ENCODE measurements around the gene UBE2F. TPM values are rescaled to one million over a fixed set of nuclear protein-coding genes. Genes with fewer than 3 reads are reported as not detected.

UBE2F gene
- total RNA-seq, 2 experiments from 2014 or later: 19.9 to 27.1 TPM

DNA sequence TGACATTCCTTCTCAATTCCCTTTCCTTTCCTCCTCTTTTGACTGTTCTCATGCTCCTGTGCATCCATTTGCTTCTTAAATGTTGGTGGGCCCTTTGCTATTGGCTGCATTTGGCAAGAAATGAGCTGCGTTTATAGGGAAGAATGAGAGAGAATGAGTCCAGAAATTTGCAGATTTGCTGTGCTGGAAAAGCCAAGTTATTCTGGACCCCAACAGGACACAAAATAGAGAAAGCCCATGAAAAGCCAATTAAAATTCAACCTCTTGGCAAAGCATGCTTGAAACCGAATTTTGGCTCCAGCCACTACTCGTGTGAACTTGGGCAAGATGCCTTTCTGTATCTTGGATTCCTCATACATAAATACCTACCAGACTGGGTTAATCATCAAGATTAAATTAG is 92.7 kb downstream of the UBE2F start:
- TSS peak; percentile 92 for BruUV-seq (replicated peaks)
- H3K4me1 ChIP-seq (ENCODE audit: insufficient read depth, low read length, poor library complexity, severe bottlenecking): peaks cover 31% of the 10 kb centered on the region
- no peak overlapping the region for H3K27ac ChIP-seq (ENCODE audit: low read depth, low read length, poor library complexity, severe bottlenecking)
- no peak for DNase-seq (ENCODE audit: low spot score)
- no peaks in the 10 kb centered on the region for H3K9me3 ChIP-seq (ENCODE audit: low read length)
- ChIA-PET POLR2A (interaction anchor here (0.6 kb wide), 1 partner anchor 41 kb away, joined by 3 read pairs; the partner anchor contains the start of gene ESPNL), CTCF (ENCODE audit: unreplicated experiment) (no interaction called here)
- intact Hi-C loops (cut with micrococcal nuclease; ENCODE audit: unreplicated experiment): no loop called here
- H3K4me2 ChIP-seq (ENCODE audit: low read length): peak overlapping the region; percentile 88
- H2AFZ ChIP-seq (ENCODE audit: low read length): no peak overlapping the region
- peaks cover 14% of the 10 kb centered on the region; the same call in 1 of the 2 replicates for H3K79me2 ChIP-seq (ENCODE audit: insufficient read depth, low read depth, low read length)
- H3K4me3 ChIP-seq (ENCODE audit: low read depth, low read length, poor library complexity, severe bottlenecking): peak overlapping the region; percentile 79
- TF ChIP-seq EZH2phosphoT487 (IDR thresholded peaks at IDR 0.05; ENCODE audit: borderline replicate concordance, low read depth, low read length): no peak
- TF ChIP-seq, protein P1, sequence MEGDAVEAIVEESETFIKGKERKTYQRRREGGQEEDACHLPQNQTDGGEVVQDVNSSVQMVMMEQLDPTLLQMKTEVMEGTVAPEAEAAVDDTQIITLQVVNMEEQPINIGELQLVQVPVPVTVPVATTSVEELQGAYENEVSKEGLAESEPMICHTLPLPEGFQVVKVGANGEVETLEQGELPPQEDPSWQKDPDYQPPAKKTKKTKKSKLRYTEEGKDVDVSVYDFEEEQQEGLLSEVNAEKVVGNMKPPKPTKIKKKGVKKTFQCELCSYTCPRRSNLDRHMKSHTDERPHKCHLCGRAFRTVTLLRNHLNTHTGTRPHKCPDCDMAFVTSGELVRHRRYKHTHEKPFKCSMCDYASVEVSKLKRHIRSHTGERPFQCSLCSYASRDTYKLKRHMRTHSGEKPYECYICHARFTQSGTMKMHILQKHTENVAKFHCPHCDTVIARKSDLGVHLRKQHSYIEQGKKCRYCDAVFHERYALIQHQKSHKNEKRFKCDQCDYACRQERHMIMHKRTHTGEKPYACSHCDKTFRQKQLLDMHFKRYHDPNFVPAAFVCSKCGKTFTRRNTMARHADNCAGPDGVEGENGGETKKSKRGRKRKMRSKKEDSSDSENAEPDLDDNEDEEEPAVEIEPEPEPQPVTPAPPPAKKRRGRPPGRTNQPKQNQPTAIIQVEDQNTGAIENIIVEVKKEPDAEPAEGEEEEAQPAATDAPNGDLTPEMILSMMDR (conservative IDR thresholded peaks at IDR 0.05; ENCODE audit: low read length): no peak
- no peaks in the 10 kb centered on the region for H3K9me2 ChIP-seq (ENCODE audit: insufficient read depth, low read length)
- no peaks in the 10 kb centered on the region for H4K20me1 ChIP-seq (ENCODE audit: insufficient read depth, low read length)
- H3K36me3 ChIP-seq (ENCODE audit: insufficient read depth, low read length): peaks cover 4% of the 10 kb centered on the region; the same call in 1 of the 2 replicates

DNA sequence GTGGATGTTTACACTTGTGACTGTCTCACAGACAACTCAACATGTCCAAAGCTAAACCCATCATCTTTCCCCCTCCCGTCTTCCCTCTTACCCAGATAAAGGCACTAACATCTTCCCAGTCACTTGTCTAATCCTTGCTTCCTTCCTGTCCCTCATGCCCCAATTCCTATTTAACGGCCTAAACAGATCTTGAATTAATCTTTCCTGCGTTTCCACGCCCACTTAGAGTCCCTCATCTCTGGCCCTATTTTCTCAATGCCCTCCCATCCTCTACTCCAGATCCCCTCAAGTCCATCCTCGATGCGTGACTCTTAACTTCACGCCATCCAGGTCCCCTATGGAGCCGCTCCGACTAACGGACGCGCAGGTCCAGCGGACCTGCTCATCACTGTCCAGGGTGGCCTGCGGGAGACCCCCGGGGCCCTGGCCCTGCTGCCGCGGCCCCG is 93.3 kb downstream of the UBE2F start:
- Histone ChIP-seq H4K20me1 (ENCODE audit: insufficient read depth, low read length) (no peaks in the 10 kb centered on the region), H3K36me3 (ENCODE audit: insufficient read depth, low read length) (peaks cover 9% of the 10 kb centered on the region), H3K4me1 (ENCODE audit: insufficient read depth, low read length, poor library complexity, severe bottlenecking) (peaks cover 31% of the 10 kb centered on the region), H3K9me2 (ENCODE audit: insufficient read depth, low read length) (no peaks in the 10 kb centered on the region), H3K79me2 (ENCODE audit: insufficient read depth, low read depth, low read length) (peaks cover 14% of the 10 kb centered on the region; the same call in 1 of the 2 replicates), H2AFZ (ENCODE audit: low read length) (peak overlapping the region; percentile 75; the same call in 1 of the 2 replicates), H3K4me3 (ENCODE audit: low read depth, low read length, poor library complexity, severe bottlenecking) (peak overlapping the region; percentile 79), H3K27ac (ENCODE audit: low read depth, low read length, poor library complexity, severe bottlenecking) (peak overlapping the region; percentile 26), H3K4me2 (ENCODE audit: low read length) (peak overlapping the region; percentile 88), H3K9me3 (ENCODE audit: low read length) (no peaks in the 10 kb centered on the region)
- no TSS peak for BruUV-seq (replicated peaks)
- ChIA-PET CTCF (ENCODE audit: unreplicated experiment) (no interaction called here), POLR2A (interaction anchor here (0.6 to 1.6 kb wide), 4 partner anchors 10 to 40 kb away, joined by 3 to 5 read pairs (median 3); partner anchors contain the start of gene ESPNL)
- TF ChIP-seq EZH2phosphoT487 (IDR thresholded peaks at IDR 0.05; ENCODE audit: borderline replicate concordance, low read depth, low read length): no peak
- TF ChIP-seq, protein P1 (conservative IDR thresholded peaks at IDR 0.05; ENCODE audit: low read length): no peak
- intact Hi-C loops (cut with micrococcal nuclease; ENCODE audit: unreplicated experiment): loop anchor here (1.0 to 5.0 kb wide), 3 partner anchors 47 to 368 kb away; partner anchors contain the start of gene UBE2F
- DNase-seq (ENCODE audit: low spot score): no peak
